G401 (cell line): ENCODE data around the gene CNTNAP5. TPM values are rescaled to one million over a fixed set of nuclear protein-coding genes. Genes with fewer than 3 reads are reported as not detected.

Source experiments
- DNase-seq: peaks from one replicate; pipeline ENCODE4 v3.0.0-alpha.2; 2015; ENCODE audit warnings: low spot score
- in situ Hi-C: cut with HindIII; loops from 2 replicates; pipeline ENCODE4 v1.10.0; 2016; ENCODE audit warnings: low sequenced_read_pairs, mixed read lengths
- total RNA-seq: library from RNA; depleted of rRNA; stranded (reverse); fragments of >200 nt; shearing (Covaris generic); gene quantifications from 2 replicates; pipeline ENCODE4 v1.2.3, GENCODE V29; 2014

The CNTNAP5 gene
- total RNA-seq, 1 experiment from 2014 or later = not detected

GRCh38 chr2:124882423-124882822 is 857.3 kb downstream of the CNTNAP5 start:
- DNase-seq = no peak
- in situ Hi-C loops = no loop called here

- in situ Hi-C loops = no loop called here
- DNase-seq = no peak
Measured at GRCh38 chr2:124883595-124883994, 858.5 kb downstream of the CNTNAP5 start.

- DNase-seq = no peak
- in situ Hi-C loops = no loop called here
Measured at GRCh38 chr2:124884315-124884714, 859.2 kb downstream of the CNTNAP5 start.

- DNase-seq = no peak
- in situ Hi-C loops = no loop called here
Measured at GRCh38 chr2:124886216-124886615, 861.1 kb downstream of the CNTNAP5 start.

- in situ Hi-C loops = no loop called here
Measured at GRCh38 chr2:124887466-124887865, 862.4 kb downstream of the CNTNAP5 start.

GRCh38 chr2:124888431-124888830 is 863.3 kb downstream of the CNTNAP5 start:
- DNase-seq = no peak
- in situ Hi-C loops = no loop called here

More at GRCh38 chr2:124887466-124887865, 862.4 kb downstream of the CNTNAP5 start:
- DNase-seq = no peak

- in situ Hi-C loops = no loop called here
- no peak for DNase-seq
Measured at GRCh38 chr2:124894199-124894598, 869.1 kb downstream of the CNTNAP5 start.

- no peak for DNase-seq
- in situ Hi-C loops = no loop called here
Measured at GRCh38 chr2:124898827-124899226, 873.7 kb downstream of the CNTNAP5 start.

GRCh38 chr2:124908411-124908810 is 883.3 kb downstream of the CNTNAP5 start:
- in situ Hi-C loops = no loop called here
- DNase-seq = no peak

- DNase-seq = no peak
- in situ Hi-C loops = no loop called here
Measured at GRCh38 chr2:124911560-124911959, 886.5 kb downstream of the CNTNAP5 start.

GRCh38 chr2:124913868-124914267 is 888.8 kb downstream of the CNTNAP5 start:
- in situ Hi-C loops = no loop called here
- DNase-seq = no peak

GRCh38 chr2:124915567-124915966 is 890.5 kb downstream of the CNTNAP5 start:
- DNase-seq = no peak
- in situ Hi-C loops = no loop called here

GRCh38 chr2:124919296-124919695 is 894.2 kb downstream of the CNTNAP5 start:
- in situ Hi-C loops = no loop called here
- DNase-seq = no peak

- no peak for DNase-seq
- in situ Hi-C loops = no loop called here
Measured at GRCh38 chr2:124920448-124920847, 895.4 kb downstream of the CNTNAP5 start.

GRCh38 chr2:124921191-124921590 is 896.1 kb downstream of the CNTNAP5 start:
- no peak for DNase-seq
- in situ Hi-C loops = no loop called here

- in situ Hi-C loops = no loop called here
Measured at GRCh38 chr2:124923097-124923496, 898.0 kb downstream of the CNTNAP5 start.

GRCh38 chr2:124933883-124934282 is 908.8 kb downstream of the CNTNAP5 start:
- in situ Hi-C loops = no loop called here
- DNase-seq = no peak

More at GRCh38 chr2:124923097-124923496, 898.0 kb downstream of the CNTNAP5 start:
- DNase-seq = no peak

- in situ Hi-C loops = no loop called here
- DNase-seq = no peak
Measured at GRCh38 chr2:124953921-124954320, 928.8 kb downstream of the CNTNAP5 start.

GRCh38 chr2:124959581-124959980 is 934.5 kb downstream of the CNTNAP5 start:
- no peak for DNase-seq
- in situ Hi-C loops = no loop called here

GRCh38 chr2:124961132-124961531 is 936.0 kb downstream of the CNTNAP5 start:
- in situ Hi-C loops = no loop called here

More at GRCh38 chr2:124961132-124961531, 936.0 kb downstream of the CNTNAP5 start:
- no peak for DNase-seq
